Measurements from ENCODE around the gene B4GALT5.

B4GALT5 gene

GRCh38 chr20:49607568-49607967, 106.1 kb downstream of the B4GALT5 start:
- H3K4me3 ChIP-seq (ENCODE audit: low read length) = no peak overlapping the region
- DNase-seq (ENCODE audit: low read depth) = no peak
- no peak for TF ChIP-seq CTCF (conservative IDR thresholded peaks at IDR 0.05; ENCODE audit: low read length)

GRCh38 chr20:49603209-49603627, 110.5 kb downstream of the B4GALT5 start:
- H3K4me3 ChIP-seq (ENCODE audit: low read length) = no peak overlapping the region
- peak; percentile 84 for DNase-seq (ENCODE audit: low read depth)
- peak; percentile 52 for TF ChIP-seq CTCF (conservative IDR thresholded peaks at IDR 0.05; ENCODE audit: low read length)

GRCh38 chr20:49602345-49603208, 111.1 kb downstream of the B4GALT5 start:
- no peak for TF ChIP-seq CTCF (conservative IDR thresholded peaks at IDR 0.05; ENCODE audit: low read length)
- H3K4me3 ChIP-seq (ENCODE audit: low read length) = no peak overlapping the region
- DNase-seq (ENCODE audit: low read depth) = no peak

GRCh38 chr20:49601153-49601924, 112.3 kb downstream of the B4GALT5 start:
- TF ChIP-seq CTCF (conservative IDR thresholded peaks at IDR 0.05; ENCODE audit: low read length) = no peak
- H3K4me3 ChIP-seq (ENCODE audit: low read length) = no peak overlapping the region
- no peak for DNase-seq (ENCODE audit: low read depth)

- TF ChIP-seq CTCF (conservative IDR thresholded peaks at IDR 0.05; ENCODE audit: low read length) = no peak
- DNase-seq (ENCODE audit: low read depth) = no peak
These were observed 113.9 kb downstream of the B4GALT5 start for GRCh38 chr20:49599746-49600113.

GRCh38 chr20:49597825-49598395, 115.8 kb downstream of the B4GALT5 start:
- TF ChIP-seq CTCF (conservative IDR thresholded peaks at IDR 0.05; ENCODE audit: low read length) = no peak

More at GRCh38 chr20:49599746-49600113, 113.9 kb downstream of the B4GALT5 start:
- no peak overlapping the region for H3K4me3 ChIP-seq (ENCODE audit: low read length)

More at GRCh38 chr20:49597825-49598395, 115.8 kb downstream of the B4GALT5 start:
- no peak overlapping the region for H3K4me3 ChIP-seq (ENCODE audit: low read length)
- DNase-seq (ENCODE audit: low read depth) = no peak

Data from AG10803 (cell line).